Upper lobe of left lung (tissue), 6 donors: ENCODE results near the gene LEKR1. TPM values are rescaled to one million over a fixed set of nuclear protein-coding genes. Genes with fewer than 3 reads are reported as not detected.
"Not testable (repeated sequence)": the region's sequence is repeated elsewhere in the genome, so short reads cannot be mapped to it uniquely, and the experiment has no call there.

Experiments used
- ATAC-seq, 2 donors: fragments of 200-7000 bp; cut with Tn5 transposase; one replicate each; pipeline ENCODE4 v1.9.1; 2022; ENCODE audit warnings: mild to moderate bottlenecking in 2 of 2, moderate library complexity in 2 of 2; ENCODE audit not compliant: low FRiP score in 2 of 2
- DNase-seq, 2 donors: peaks; one replicate each; pipeline ENCODE4 v3.0.0-alpha.2; 2019 to 2020
- H3K27ac ChIP-seq, 4 donors: fragments of 200-600 bp; sonication (generic); one replicate each; pipeline ENCODE4 v1.5.1; 2016 to 2019
- H3K27me3 ChIP-seq, 4 donors: fragments of 200-600 bp; sonication (generic); one replicate each; pipeline ENCODE4 v1.5.1; 2017 to 2019
- H3K36me3 ChIP-seq, 4 donors: fragments of 200-600 bp; sonication (generic); one replicate each; pipeline ENCODE4 v1.5.1; 2016 to 2019
- H3K4me1 ChIP-seq, 4 donors: fragments of 200-600 bp; sonication (generic); one replicate each; pipeline ENCODE4 v1.5.1; 2018 to 2019
- H3K4me3 ChIP-seq, 4 donors: fragments of 200-600 bp; sonication (generic); one replicate each; pipeline ENCODE4 v1.5.1; 2017 to 2019; ENCODE audit warnings: mild to moderate bottlenecking in 2 of 4, moderate library complexity in 1 of 4
- H3K9me3 ChIP-seq, 4 donors: fragments of 200-600 bp; sonication (generic); one replicate each; pipeline ENCODE4 v1.5.1; 2018 to 2019
- EP300 ChIP-seq, 4 donors: sonication (generic); formaldehyde crosslinking; IDR thresholded peaks; one replicate each; pipeline ENCODE4 v1.5.1; 2017; ENCODE audit warnings: antibody characterized with exemption in 4 of 4, control low read depth in 2 of 4
- POLR2A ChIP-seq, 4 donors: fragments of 450-650 bp; IDR thresholded peaks; one replicate each; pipeline ENCODE4 v1.5.1; 2016 to 2017; ENCODE audit warnings: antibody characterized with exemption in 4 of 4, mild to moderate bottlenecking in 2 of 4
- POLR2AphosphoS5 ChIP-seq, 2 donors: sonication (generic); formaldehyde crosslinking; IDR thresholded peaks; one replicate each; pipeline ENCODE4 v1.5.1; 2017; ENCODE audit warnings: antibody characterized with exemption in 2 of 2
- WGBS, 2 donors: methylation state at CpG; one replicate each; pipeline ENCODE4 v1.1.5; 2017 to 2018; 5-methylcytosine and 5-hydroxymethylcytosine counted together
- total RNA-seq, 6 donors: library from RNA; depleted of rRNA in 4 of 6; stranded (reverse); fragments of >200 nt in 4 of 6; gene quantifications; one replicate each; pipeline versions ENCODE4 v1.1.0 to v1.2.1, GENCODE V29; 2016 to 2021
- TF ChIP-seq, protein P1 (sequence below), 6 experiments: fragments of 450-650 bp in 4 of 6; fragments of 200-600 bp in 2 of 6; sonication (generic) in 2 of 6; IDR thresholded peaks; one replicate each; pipeline ENCODE4 v1.5.1; 2016 to 2019; ENCODE audit warnings: antibody characterized with exemption in 6 of 6
- donor health status: DM: no; HTN: no; CAD: no; lungs with moderate emphysema.
- donor health status: DM: no; HTN: yes; CAD: no; lungs with severe emphysema.

Gene LEKR1
- total RNA-seq, 6 donors from 2014 or later: 1.0 to 9.1 (median 2.2) TPM

GRCh38 chr3:156795890-156796481 is 30.2 kb upstream of the LEKR1 start:
- DNase-seq (no peak), ATAC-seq (no peak)
- H3K27ac ChIP-seq: no peak overlapping the region
- no peaks in the 10 kb centered on the region for H3K9me3 ChIP-seq
- TF ChIP-seq, protein P1, sequence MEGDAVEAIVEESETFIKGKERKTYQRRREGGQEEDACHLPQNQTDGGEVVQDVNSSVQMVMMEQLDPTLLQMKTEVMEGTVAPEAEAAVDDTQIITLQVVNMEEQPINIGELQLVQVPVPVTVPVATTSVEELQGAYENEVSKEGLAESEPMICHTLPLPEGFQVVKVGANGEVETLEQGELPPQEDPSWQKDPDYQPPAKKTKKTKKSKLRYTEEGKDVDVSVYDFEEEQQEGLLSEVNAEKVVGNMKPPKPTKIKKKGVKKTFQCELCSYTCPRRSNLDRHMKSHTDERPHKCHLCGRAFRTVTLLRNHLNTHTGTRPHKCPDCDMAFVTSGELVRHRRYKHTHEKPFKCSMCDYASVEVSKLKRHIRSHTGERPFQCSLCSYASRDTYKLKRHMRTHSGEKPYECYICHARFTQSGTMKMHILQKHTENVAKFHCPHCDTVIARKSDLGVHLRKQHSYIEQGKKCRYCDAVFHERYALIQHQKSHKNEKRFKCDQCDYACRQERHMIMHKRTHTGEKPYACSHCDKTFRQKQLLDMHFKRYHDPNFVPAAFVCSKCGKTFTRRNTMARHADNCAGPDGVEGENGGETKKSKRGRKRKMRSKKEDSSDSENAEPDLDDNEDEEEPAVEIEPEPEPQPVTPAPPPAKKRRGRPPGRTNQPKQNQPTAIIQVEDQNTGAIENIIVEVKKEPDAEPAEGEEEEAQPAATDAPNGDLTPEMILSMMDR (IDR thresholded peaks at IDR 0.05): no peak
- TF ChIP-seq POLR2AphosphoS5 (IDR thresholded peaks at IDR 0.05): no peak
- no peak for TF ChIP-seq EP300 (IDR thresholded peaks at IDR 0.05)
- TF ChIP-seq POLR2A (IDR thresholded peaks at IDR 0.05): no peak
- no peaks in the 10 kb centered on the region for H3K27me3 ChIP-seq
- H3K4me1 ChIP-seq: no peaks in the 10 kb centered on the region
- no peaks in the 10 kb centered on the region for H3K36me3 ChIP-seq
- no peak overlapping the region for H3K4me3 ChIP-seq

GRCh38 chr3:156797368-156797767 is 28.8 kb upstream of the LEKR1 start:
- Histone ChIP-seq H3K36me3 (no peaks in the 10 kb centered on the region), H3K27ac (no peak overlapping the region), H3K9me3 (no peaks in the 10 kb centered on the region), H3K4me1 (no peaks in the 10 kb centered on the region), H3K27me3 (no peaks in the 10 kb centered on the region), H3K4me3 (no peak overlapping the region)
- WGBS, 2 donors: 63 to 80% methylated on average over 1 of the region's 1 CpG
- no peak for TF ChIP-seq EP300 (IDR thresholded peaks at IDR 0.05)
- DNase-seq (no peak), ATAC-seq (no peak)

- not testable (repeated sequence) for H3K4me3 ChIP-seq, H3K27ac ChIP-seq, H3K4me1 ChIP-seq, H3K9me3 ChIP-seq, ATAC-seq, DNase-seq, H3K27me3 ChIP-seq, H3K36me3 ChIP-seq
- 93 to 95% methylated on average over 4 of the region's 4 CpGs for WGBS, 2 donors
These were observed 25.9 kb upstream of the LEKR1 start for GRCh38 chr3:156800287-156800686.

DNA sequence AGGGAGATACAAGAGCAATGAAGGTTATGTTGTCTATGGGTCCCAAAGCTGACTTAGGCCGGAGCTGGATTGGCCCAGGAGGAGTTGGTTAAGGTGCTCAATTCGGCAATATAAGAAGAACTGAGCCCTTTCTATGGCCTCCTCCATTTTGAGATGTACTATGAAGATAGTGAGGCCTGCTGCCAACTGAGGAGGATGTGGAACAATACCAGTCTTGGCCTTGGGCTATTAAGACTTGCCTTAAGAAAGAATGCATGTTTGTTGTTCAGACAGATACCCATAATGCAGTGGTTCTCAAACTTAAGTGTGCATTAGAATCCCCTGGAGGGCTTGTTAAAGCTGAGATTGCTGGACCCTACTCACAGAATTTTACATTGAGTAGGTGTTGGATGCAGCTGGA is 24.4 kb upstream of the LEKR1 start:
- Histone ChIP-seq H3K9me3 (no peaks in the 10 kb centered on the region), H3K4me1 (no peaks in the 10 kb centered on the region), H3K27me3 (no peaks in the 10 kb centered on the region), H3K4me3 (no peak overlapping the region), H3K27ac (no peak overlapping the region), H3K36me3 (no peaks in the 10 kb centered on the region)
- ATAC-seq: no peak
- no peak for DNase-seq
- TF ChIP-seq POLR2AphosphoS5 (IDR thresholded peaks at IDR 0.05) (no peak), EP300 (IDR thresholded peaks at IDR 0.05) (no peak), POLR2A (IDR thresholded peaks at IDR 0.05) (no peak)
- TF ChIP-seq, protein P1 (IDR thresholded peaks at IDR 0.05): no peak
- WGBS, 2 donors: 88 to 92% methylated on average over 2 of the region's 2 CpGs

DNA sequence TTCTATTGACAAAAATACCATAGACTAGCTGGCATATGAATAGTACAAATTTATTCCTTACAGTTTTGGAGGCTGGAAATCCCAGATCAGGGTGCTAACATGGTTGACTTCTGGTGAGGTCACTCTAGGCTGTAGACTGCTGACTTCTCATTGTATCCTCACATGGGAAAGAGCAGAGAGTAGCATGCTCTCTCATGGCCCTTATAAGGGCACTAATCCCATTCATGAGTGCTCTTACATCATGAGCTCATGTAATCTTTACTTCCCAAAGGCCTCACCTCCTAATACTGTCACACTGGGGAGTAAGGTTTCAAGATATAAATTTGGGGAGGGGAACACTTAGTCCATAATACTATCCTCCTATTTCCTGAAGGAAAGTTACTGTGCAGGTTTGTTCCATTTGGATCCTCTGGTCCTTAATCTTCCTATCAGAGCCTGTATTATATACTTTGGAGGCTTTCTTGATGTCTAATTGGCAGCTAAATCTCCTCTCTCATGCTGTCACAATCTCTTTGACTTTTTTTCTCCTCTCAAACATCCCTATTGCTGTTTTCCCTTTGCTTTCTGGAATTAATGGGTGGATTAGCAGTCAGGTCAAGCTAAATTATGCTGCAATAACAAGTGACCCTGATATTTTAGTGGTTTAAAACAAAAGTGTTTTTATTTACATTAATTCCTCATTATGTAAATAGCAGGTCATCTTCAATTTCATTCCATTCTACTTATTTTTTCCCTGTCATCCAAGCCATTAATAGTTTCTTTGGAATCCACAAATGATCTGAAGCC is 23.1 kb upstream of the LEKR1 start:
- TF ChIP-seq EP300 (IDR thresholded peaks at IDR 0.05) (no peak), POLR2A (IDR thresholded peaks at IDR 0.05) (no peak), POLR2AphosphoS5 (IDR thresholded peaks at IDR 0.05) (no peak)
- TF ChIP-seq, protein P1 (IDR thresholded peaks at IDR 0.05): no peak
- no peak for ATAC-seq
- no peaks in the 10 kb centered on the region for H3K27me3 ChIP-seq

More for the DNA sequence above, 23.1 kb upstream of the LEKR1 start:
- H3K9me3 ChIP-seq: no peaks in the 10 kb centered on the region
- DNase-seq: no peak
- H3K4me1 ChIP-seq: no peaks in the 10 kb centered on the region
- H3K4me3 ChIP-seq: no peak overlapping the region
- H3K36me3 ChIP-seq: no peaks in the 10 kb centered on the region
- no peak overlapping the region for H3K27ac ChIP-seq
